ENCODE results near the gene LMO1.

The LMO1 gene

GRCh38 chr11:8263769-8264410 lies at the start of gene LMO1:
Gene LMO1 (minus strand): TSS chr11:8263878. CDS start chr11:8263362, 516 bp downstream.
- no peak for TF ChIP-seq POLR2A (IDR thresholded peaks at IDR 0.05; ENCODE audit: low read depth, low read length)
- DNase-seq (ENCODE audit: insufficient read length, low spot score) (peak; percentile 100), FAIRE-seq (no peak)

- no peak for FAIRE-seq
- no peak for TF ChIP-seq POLR2A (IDR thresholded peaks at IDR 0.05; ENCODE audit: low read depth, low read length)
- no peak for DNase-seq (ENCODE audit: insufficient read length, low spot score)
Measured at GRCh38 chr11:8312986-8313385, 49.3 kb upstream of the LMO1 start.

GRCh38 chr11:8311366-8311765 lies 47.7 kb upstream of the LMO1 start:
- no peak for FAIRE-seq
- no peak for TF ChIP-seq POLR2A (IDR thresholded peaks at IDR 0.05; ENCODE audit: low read depth, low read length)
- no peak for DNase-seq (ENCODE audit: insufficient read length, low spot score)

- no peak for TF ChIP-seq POLR2A (IDR thresholded peaks at IDR 0.05; ENCODE audit: low read depth, low read length)
- FAIRE-seq (no peak), DNase-seq (ENCODE audit: insufficient read length, low spot score) (no peak)
Measured at GRCh38 chr11:8310743-8311298, 47.1 kb upstream of the LMO1 start.

GRCh38 chr11:8309862-8310261 lies 46.2 kb upstream of the LMO1 start:
- TF ChIP-seq POLR2A (IDR thresholded peaks at IDR 0.05; ENCODE audit: low read depth, low read length) = no peak
- FAIRE-seq = no peak
- no peak for DNase-seq (ENCODE audit: insufficient read length, low spot score)

GRCh38 chr11:8309311-8309710 lies 45.6 kb upstream of the LMO1 start:
- TF ChIP-seq POLR2A (IDR thresholded peaks at IDR 0.05; ENCODE audit: low read depth, low read length) = no peak
- FAIRE-seq (no peak), DNase-seq (ENCODE audit: insufficient read length, low spot score) (no peak)

GRCh38 chr11:8307601-8308000 lies 43.9 kb upstream of the LMO1 start:
- TF ChIP-seq POLR2A (IDR thresholded peaks at IDR 0.05; ENCODE audit: low read depth, low read length) = no peak
- FAIRE-seq = no peak
- DNase-seq (ENCODE audit: insufficient read length, low spot score) = no peak

- FAIRE-seq (no peak), DNase-seq (ENCODE audit: insufficient read length, low spot score) (no peak)
- TF ChIP-seq POLR2A (IDR thresholded peaks at IDR 0.05; ENCODE audit: low read depth, low read length) = no peak
Measured at GRCh38 chr11:8301622-8302021, 37.9 kb upstream of the LMO1 start.

- DNase-seq (ENCODE audit: insufficient read length, low spot score) (no peak), FAIRE-seq (no peak)
- TF ChIP-seq POLR2A (IDR thresholded peaks at IDR 0.05; ENCODE audit: low read depth, low read length) = no peak
Measured at GRCh38 chr11:8298801-8299786, 35.4 kb upstream of the LMO1 start.

- FAIRE-seq = no peak
- DNase-seq (ENCODE audit: insufficient read length, low spot score) = no peak
- TF ChIP-seq POLR2A (IDR thresholded peaks at IDR 0.05; ENCODE audit: low read depth, low read length) = no peak
Measured at GRCh38 chr11:8297781-8298440, 34.2 kb upstream of the LMO1 start.

- FAIRE-seq (no peak), DNase-seq (ENCODE audit: insufficient read length, low spot score) (no peak)
- TF ChIP-seq POLR2A (IDR thresholded peaks at IDR 0.05; ENCODE audit: low read depth, low read length) = no peak
Measured at GRCh38 chr11:8296872-8297271, 33.2 kb upstream of the LMO1 start.

- DNase-seq (ENCODE audit: insufficient read length, low spot score) (no peak), FAIRE-seq (no peak)
- TF ChIP-seq POLR2A (IDR thresholded peaks at IDR 0.05; ENCODE audit: low read depth, low read length) = no peak
Measured at GRCh38 chr11:8296038-8296649, 32.5 kb upstream of the LMO1 start.

GRCh38 chr11:8294251-8294935 lies 30.7 kb upstream of the LMO1 start:
- DNase-seq (ENCODE audit: insufficient read length, low spot score) (no peak), FAIRE-seq (no peak)
- no peak for TF ChIP-seq POLR2A (IDR thresholded peaks at IDR 0.05; ENCODE audit: low read depth, low read length)
